SKM-1 (cell line): ENCODE results near the gene SWI5.

Experiments used
- DNase-seq: peaks from one replicate; lab custom pipeline; 2025; ENCODE audit not compliant: unreplicated experiment; lab: John Stamatoyannopoulos, UW

SWI5 gene

GRCh38 chr9:128251732-128252100 lies 24.4 kb upstream of the SWI5 start:
- DNase-seq = no peak

GRCh38 chr9:128252317-128253139 lies 23.5 kb upstream of the SWI5 start:
- DNase-seq = no peak

- DNase-seq = no peak
Measured at GRCh38 chr9:128253140-128253990, 22.7 kb upstream of the SWI5 start.

GRCh38 chr9:128253991-128254346 lies 22.1 kb upstream of the SWI5 start:
- DNase-seq = no peak

- no peak for DNase-seq
Measured at GRCh38 chr9:128254362-128254761, 21.7 kb upstream of the SWI5 start.

- DNase-seq = no peak
Measured at GRCh38 chr9:128254855-128255759, 21.0 kb upstream of the SWI5 start.

GRCh38 chr9:128257086-128257825 lies 18.8 kb upstream of the SWI5 start:
- no peak for DNase-seq

GRCh38 chr9:128257907-128258306 lies 18.2 kb upstream of the SWI5 start:
- no peak for DNase-seq

GRCh38 chr9:128258326-128258725 lies 17.8 kb upstream of the SWI5 start:
- DNase-seq = no peak

GRCh38 chr9:128259156-128259555 lies 16.9 kb upstream of the SWI5 start:
- DNase-seq = no peak

- no peak for DNase-seq
Measured at GRCh38 chr9:128260340-128260739, 15.7 kb upstream of the SWI5 start.

- DNase-seq = no peak
Measured at GRCh38 chr9:128262687-128263086, 13.4 kb upstream of the SWI5 start.

- DNase-seq = no peak
Measured at GRCh38 chr9:128265348-128265847, 10.7 kb upstream of the SWI5 start.

- no peak for DNase-seq
Measured at GRCh38 chr9:128266868-128267590, 9.0 kb upstream of the SWI5 start.

GRCh38 chr9:128271112-128271511 lies 5.0 kb upstream of the SWI5 start:
- no peak for DNase-seq

- no peak for DNase-seq
Measured at GRCh38 chr9:128271512-128271911, 4.6 kb upstream of the SWI5 start.

- no peak for DNase-seq
Measured at GRCh38 chr9:128274245-128274644, 1.8 kb upstream of the SWI5 start.

GRCh38 chr9:128275198-128276007 lies 673 bp upstream of the SWI5 start, which contains the start of gene GOLGA2:
GOLGA2 (minus strand) TSS chr9:128276007; CDS start chr9:128275976, 31 bp downstream.
- DNase-seq = no peak
